RWPE1 (cell line): Measurements from ENCODE around the gene CPT1A.

ENCODE experiments used
- CTCF ChIA-PET: fragments of 350-600 bp; sonication (Branson Sonifier 250); formaldehyde crosslinking; extraction: SDS; loops from one replicate; lab custom pipeline; 2021; lab: Yijun Ruan, JAX
- POLR2A ChIA-PET: fragments of 400-600 bp; formaldehyde crosslinking; extraction: SDS; loops from one replicate; lab custom pipeline; 2020; ENCODE audit warnings: antibody characterized with exemption; ENCODE audit not compliant: low non-redundant PET; lab: Yijun Ruan, JAX
- DNase-seq: peaks from one replicate; pipeline ENCODE4 v3.0.0; 2012; ENCODE audit warnings: low spot score
- H3K27ac ChIP-seq: fragments of 450-650 bp; 2 replicates; pipeline ENCODE4 v1.5.1; 2017
- CTCF ChIP-seq: fragments of 450-650 bp; conservative IDR thresholded peaks from 2 replicates; pipeline ENCODE4 v1.5.1; 2017; ENCODE audit warnings: low read depth, mild to moderate bottlenecking

The CPT1A gene

GRCh38 chr11:68763926-68764657 is 77.6 kb downstream of the CPT1A start:
- no peak overlapping the region for H3K27ac ChIP-seq
- ChIA-PET POLR2A (no interaction called here), CTCF (interaction anchor here (0.6 to 0.7 kb wide), 2 partner anchors 16 to 86 kb away, joined by 3 to 4 read pairs; no protein-coding TSS in a partner anchor)
- DNase-seq: no peak
- TF ChIP-seq CTCF: no peak

- CTCF ChIA-PET: no interaction called here
- H3K27ac ChIP-seq: 0 out of 2 replicates have a peak overlapping the region, but pooled peaks have one; percentile 8
- DNase-seq: no peak
- POLR2A ChIA-PET: no interaction called here
- TF ChIP-seq CTCF: no peak
These were observed 78.5 kb downstream of the CPT1A start for GRCh38 chr11:68763181-68763721.

- H3K27ac ChIP-seq: 0 out of 2 replicates have a peak overlapping the region, but pooled peaks have one; percentile 8
- ChIA-PET CTCF (no interaction called here), POLR2A (no interaction called here)
- no peak for DNase-seq
- no peak for TF ChIP-seq CTCF
These were observed 79.2 kb downstream of the CPT1A start for GRCh38 chr11:68762481-68762880.

GRCh38 chr11:68761801-68762200 is 79.9 kb downstream of the CPT1A start:
- no peak for DNase-seq
- POLR2A ChIA-PET: no interaction called here
- no peak overlapping the region for H3K27ac ChIP-seq
- CTCF ChIA-PET: no interaction called here
- TF ChIP-seq CTCF: no peak

- H3K27ac ChIP-seq: no peak overlapping the region
- POLR2A ChIA-PET: no interaction called here
- no peak for TF ChIP-seq CTCF
- CTCF ChIA-PET: no interaction called here
- DNase-seq: no peak
These were observed 81.7 kb downstream of the CPT1A start for GRCh38 chr11:68759991-68760390.

- DNase-seq: no peak
- POLR2A ChIA-PET: no interaction called here
- no peak overlapping the region for H3K27ac ChIP-seq
- no peak for TF ChIP-seq CTCF
- CTCF ChIA-PET: interaction anchor here (0.6 to 1.5 kb wide), 3 partner anchors 68 to 543 kb away, joined by 3 to 5 read pairs (median 3); no protein-coding TSS in a partner anchor
These were observed 84.0 kb downstream of the CPT1A start for GRCh38 chr11:68757711-68758110.
